ENCODE measurements around the gene TGFA.

The TGFA gene

GRCh38 chr2:70580352-70580751 lies 26.7 kb upstream of the TGFA start:
- in situ Hi-C loops (cut with HindIII; ENCODE audit: low sequenced_read_pairs) = no loop called here
- DNase-seq (ENCODE audit: low read depth, low spot score) = no peak
- H3K4me3 ChIP-seq (ENCODE audit: low read depth, low read length) = no peak overlapping the region
- TF ChIP-seq CTCF (IDR thresholded peaks at IDR 0.05; ENCODE audit: low read depth, low read length) = no peak

GRCh38 chr2:70574618-70575017 lies 21.0 kb upstream of the TGFA start:
- no peak overlapping the region for H3K4me3 ChIP-seq (ENCODE audit: low read depth, low read length)
- in situ Hi-C loops (cut with HindIII; ENCODE audit: low sequenced_read_pairs) = no loop called here
- TF ChIP-seq CTCF (IDR thresholded peaks at IDR 0.05; ENCODE audit: low read depth, low read length) = no peak
- DNase-seq (ENCODE audit: low read depth, low spot score) = no peak

DNA sequence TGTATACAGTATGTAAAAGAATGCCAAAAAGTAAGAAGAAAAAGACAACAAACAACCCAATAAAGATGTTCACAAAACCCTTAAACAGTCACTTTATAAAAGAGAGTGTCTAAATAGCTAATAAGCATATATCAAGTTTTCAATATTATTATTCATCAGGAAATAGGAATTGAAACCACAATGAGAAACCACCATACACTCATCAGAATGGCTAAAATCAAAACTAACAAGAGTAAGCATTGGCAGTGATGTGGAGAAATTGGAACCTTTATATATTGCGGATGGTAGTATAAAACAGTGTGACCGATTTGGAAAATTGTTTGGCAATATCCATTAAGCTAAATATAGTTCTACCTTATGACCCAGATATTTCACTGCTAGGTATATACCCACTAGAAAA lies 20.5 kb upstream of the TGFA start:
- no peak overlapping the region for H3K4me3 ChIP-seq (ENCODE audit: low read depth, low read length)
- no peak for TF ChIP-seq CTCF (IDR thresholded peaks at IDR 0.05; ENCODE audit: low read depth, low read length)
- DNase-seq (ENCODE audit: low read depth, low spot score) = no peak
- in situ Hi-C loops (cut with HindIII; ENCODE audit: low sequenced_read_pairs) = no loop called here

DNA sequence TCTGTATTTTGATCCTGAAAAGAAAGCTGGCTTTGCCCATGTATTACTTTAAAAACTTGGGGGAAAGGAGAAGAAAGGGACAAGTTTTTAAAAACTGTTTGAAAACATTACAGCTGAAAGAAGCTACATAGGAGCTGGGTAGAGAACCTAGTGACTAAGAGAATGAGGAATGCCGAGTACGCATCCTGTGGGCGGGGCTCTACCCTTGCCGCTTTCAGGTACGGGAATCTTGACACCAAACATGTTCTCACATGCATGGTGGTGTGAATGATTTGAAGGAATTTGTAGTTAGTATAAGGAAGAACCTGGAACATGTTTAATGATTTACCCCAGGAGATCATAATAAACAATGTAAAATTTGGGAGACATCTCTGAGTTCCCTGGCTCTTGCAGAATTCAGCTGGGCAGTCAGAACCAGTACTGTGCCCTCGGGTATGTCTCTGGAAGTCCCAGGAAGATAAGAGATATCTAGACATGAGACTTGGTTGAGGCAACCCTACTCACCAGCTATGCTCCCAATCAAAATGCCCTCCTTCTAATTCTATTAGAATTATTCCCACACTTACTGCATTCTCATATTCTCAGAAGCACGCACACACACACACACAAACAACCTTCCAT lies 16.5 kb upstream of the TGFA start:
- no peak for TF ChIP-seq CTCF (IDR thresholded peaks at IDR 0.05; ENCODE audit: low read depth, low read length)
- no peak overlapping the region for H3K4me3 ChIP-seq (ENCODE audit: low read depth, low read length)
- in situ Hi-C loops (cut with HindIII; ENCODE audit: low sequenced_read_pairs) = no loop called here
- DNase-seq (ENCODE audit: low read depth, low spot score) = no peak

DNA sequence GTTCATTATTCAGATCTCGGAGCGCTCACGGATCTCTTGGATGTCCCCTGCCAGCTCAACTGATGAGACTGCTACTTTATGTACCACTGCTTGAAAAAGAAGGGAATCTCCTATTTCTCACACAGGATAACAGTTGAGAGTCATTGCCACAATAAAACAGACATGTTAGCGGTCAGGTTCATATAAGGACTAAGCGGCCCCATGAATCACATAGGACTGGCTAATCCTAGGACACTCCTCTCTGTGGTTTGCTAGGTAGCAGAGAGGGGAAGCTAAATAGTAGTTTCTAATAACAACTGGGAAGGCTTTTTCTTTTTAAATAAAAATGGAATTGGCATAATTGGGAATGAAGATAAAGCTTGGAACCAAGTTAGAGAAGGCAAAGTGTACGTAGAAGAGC lies 15.9 kb upstream of the TGFA start:
- in situ Hi-C loops (cut with HindIII; ENCODE audit: low sequenced_read_pairs) = no loop called here
- no peak for TF ChIP-seq CTCF (IDR thresholded peaks at IDR 0.05; ENCODE audit: low read depth, low read length)
- no peak overlapping the region for H3K4me3 ChIP-seq (ENCODE audit: low read depth, low read length)
- DNase-seq (ENCODE audit: low read depth, low spot score) = no peak

- DNase-seq (ENCODE audit: low read depth, low spot score) = no peak
- no peak overlapping the region for H3K4me3 ChIP-seq (ENCODE audit: low read depth, low read length)
- TF ChIP-seq CTCF (IDR thresholded peaks at IDR 0.05; ENCODE audit: low read depth, low read length) = no peak
- in situ Hi-C loops (cut with HindIII; ENCODE audit: low sequenced_read_pairs) = no loop called here
These were observed 13.3 kb upstream of the TGFA start for GRCh38 chr2:70566906-70567305.

GRCh38 chr2:70566464-70566863 lies 12.8 kb upstream of the TGFA start:
- no peak overlapping the region for H3K4me3 ChIP-seq (ENCODE audit: low read depth, low read length)
- no peak for DNase-seq (ENCODE audit: low read depth, low spot score)
- in situ Hi-C loops (cut with HindIII; ENCODE audit: low sequenced_read_pairs) = no loop called here
- no peak for TF ChIP-seq CTCF (IDR thresholded peaks at IDR 0.05; ENCODE audit: low read depth, low read length)

All from astrocyte of the spinal cord (primary cell).